A673 (cell line): ENCODE data around the gene FOXC1.

ENCODE experiments used
- CTCF ChIP-seq: fragments of 300-800, 200-600 bp; sonication (generic); conservative IDR thresholded peaks from 2 replicates; pipeline ENCODE4 v1.5.1; 2017; ENCODE audit warnings: low read depth, mild to moderate bottlenecking, antibody characterized with exemption, low read length, moderate library complexity, mixed read lengths
- EZH2 ChIP-seq: fragments of 200-600 bp; sonication (generic); IDR thresholded peaks from 2 replicates; pipeline ENCODE4 v1.6.1; 2017; ENCODE audit warnings: borderline replicate concordance, low read depth, mild to moderate bottlenecking, mixed read lengths, antibody characterized with exemption, low read length; ENCODE audit not compliant: poor library complexity, severe bottlenecking

GRCh38 chr6:1603708-1604107, 6.0 kb upstream of the FOXC1 start:
- no peak for TF ChIP-seq CTCF
- TF ChIP-seq EZH2, result no peak
